Measurements from ENCODE around the gene KNDC1.
"Not testable (repeated sequence)": the region's sequence is repeated elsewhere in the genome, so short reads cannot be mapped to it uniquely, and the experiment has no call there.

The KNDC1 gene

GRCh38 chr10:133227256-133227655 is 67.2 kb downstream of the KNDC1 start:
- DNase-seq: no peak

- DNase-seq: no peak
Observed at GRCh38 chr10:133229265-133230043, 69.4 kb downstream of the KNDC1 start.

GRCh38 chr10:133230044-133230361 is 70.0 kb downstream of the KNDC1 start, which contains the start of gene UTF1:
Gene UTF1 (plus strand): TSS chr10:133230217. CDS start chr10:133230289, 72 bp downstream.
- DNase-seq: no peak

GRCh38 chr10:133230387-133231195 is 70.6 kb downstream of the KNDC1 start:
- no peak for DNase-seq

- DNase-seq: no peak
Observed at GRCh38 chr10:133231244-133231945, 71.4 kb downstream of the KNDC1 start.

- no peak for DNase-seq
Observed at GRCh38 chr10:133231946-133232574, 72.0 kb downstream of the KNDC1 start.

- DNase-seq: not testable (repeated sequence)
Observed at GRCh38 chr10:133234796-133235195, 74.8 kb downstream of the KNDC1 start.

- DNase-seq: no peak
Observed at GRCh38 chr10:133235265-133235855, 75.3 kb downstream of the KNDC1 start.

GRCh38 chr10:133235932-133236331 is 75.9 kb downstream of the KNDC1 start:
- no peak for DNase-seq

GRCh38 chr10:133236401-133237240 is 76.6 kb downstream of the KNDC1 start:
- no peak for DNase-seq

- DNase-seq: no peak
Observed at GRCh38 chr10:133237241-133237587, 77.2 kb downstream of the KNDC1 start.

GRCh38 chr10:133237588-133238465 is 77.8 kb downstream of the KNDC1 start, which contains the start of gene VENTX:
Gene VENTX (plus strand): TSS chr10:133237855. CDS start chr10:133237915, 60 bp downstream.
- no peak for DNase-seq

GRCh38 chr10:133238466-133238804 is 78.4 kb downstream of the KNDC1 start:
- no peak for DNase-seq

- DNase-seq: no peak
Observed at GRCh38 chr10:133239990-133240389, 80.0 kb downstream of the KNDC1 start.

- no peak for DNase-seq
Observed at GRCh38 chr10:133241501-133242205, 81.6 kb downstream of the KNDC1 start.

GRCh38 chr10:133242611-133243356 is 82.8 kb downstream of the KNDC1 start:
- no peak for DNase-seq

- no peak for DNase-seq
Observed at GRCh38 chr10:133243593-133243992, 83.6 kb downstream of the KNDC1 start.

GRCh38 chr10:133245439-133246235 is 85.6 kb downstream of the KNDC1 start:
- DNase-seq: no peak

Data from femur (tissue), 1 donor.